Liver (tissue), 9 donors: ENCODE results near the gene THAP7. TPM values are rescaled to one million over a fixed set of nuclear protein-coding genes. Genes with fewer than 3 reads are reported as not detected.
"Not testable (repeated sequence)": the region's sequence is repeated elsewhere in the genome, so short reads cannot be mapped to it uniquely, and the experiment has no call there.

Experiments
- DNase-seq: peaks from one replicate; pipeline ENCODE4 v3.0.0-alpha.2; 2017; ENCODE audit warnings: low spot score
- H3K27ac ChIP-seq, 2 donors: one replicate each; pipeline ENCODE4 v1.7.0; 2013; ENCODE audit warnings: inconsistent platforms in 2 of 2, low read length in 2 of 2, control low read depth in 1 of 2, low read depth in 1 of 2, mild to moderate bottlenecking in 1 of 2
- H3K27me3 ChIP-seq, 4 donors: one replicate each; pipeline versions ENCODE4 v1.6.1 to v1.7.0; 2013; ENCODE audit warnings: low read length in 3 of 4, inconsistent platforms in 1 of 4, mild to moderate bottlenecking in 1 of 4, moderate library complexity in 1 of 4; ENCODE audit not compliant: control insufficient read depth in 4 of 4, insufficient read depth in 4 of 4
- H3K36me3 ChIP-seq, 4 donors: one replicate each; pipeline versions ENCODE4 v1.6.1 to v1.7.0; 2013; ENCODE audit warnings: low read length in 3 of 4, mild to moderate bottlenecking in 3 of 4, low read depth in 1 of 4, moderate library complexity in 1 of 4; ENCODE audit not compliant: control insufficient read depth in 4 of 4, insufficient read depth in 3 of 4
- H3K4me1 ChIP-seq, 4 donors: one replicate each; pipeline versions ENCODE4 v1.6.1 to v1.7.0; 2013; ENCODE audit warnings: low read length in 3 of 4, mild to moderate bottlenecking in 3 of 4, moderate library complexity in 1 of 4; ENCODE audit not compliant: control insufficient read depth in 4 of 4, insufficient read depth in 4 of 4
- H3K4me3 ChIP-seq, 3 donors: one replicate each; pipeline versions ENCODE4 v1.6.1 to v1.7.0; 2013; ENCODE audit warnings: low read length in 3 of 3, control low read depth in 1 of 3, low read depth in 1 of 3, mild to moderate bottlenecking in 1 of 3
- H3K9ac ChIP-seq, 2 donors: one replicate each; pipeline ENCODE4 v1.7.0; 2013; ENCODE audit warnings: low read length in 2 of 2, mild to moderate bottlenecking in 2 of 2, moderate library complexity in 2 of 2, control low read depth in 1 of 2, low read depth in 1 of 2
- H3K9me3 ChIP-seq, 4 donors: one replicate each; pipeline versions ENCODE4 v1.6.1 to v1.7.0; 2013; ENCODE audit warnings: low read length in 3 of 4; ENCODE audit not compliant: control insufficient read depth in 4 of 4
- EGR1 ChIP-seq, 2 donors: IDR thresholded peaks; 2 replicates each; pipeline ENCODE4 v1.6.1; 2016 to 2018; ENCODE audit warnings: antibody characterized with exemption in 2 of 2, low read depth in 2 of 2
- FOXA1 ChIP-seq: IDR thresholded peaks from 2 replicates; pipeline ENCODE4 v1.6.1; 2016; ENCODE audit warnings: antibody characterized with exemption
- FOXA2 ChIP-seq: IDR thresholded peaks from 2 replicates; pipeline ENCODE4 v1.6.1; 2016; ENCODE audit warnings: antibody characterized with exemption
- HNF4A ChIP-seq, 2 donors: conservative IDR thresholded peaks; 2 replicates each; pipeline ENCODE4 v1.6.1; 2016; ENCODE audit warnings: antibody characterized with exemption in 2 of 2, mild to moderate bottlenecking in 2 of 2
- JUND ChIP-seq, 2 donors: IDR thresholded peaks; 2 replicates each; pipeline ENCODE4 v1.6.1; 2016; ENCODE audit warnings: antibody characterized with exemption in 2 of 2
- NR2F2 ChIP-seq: IDR thresholded peaks from 2 replicates; pipeline ENCODE4 v1.6.1; 2016; ENCODE audit warnings: antibody characterized with exemption
- RAD21 ChIP-seq, 2 donors: IDR thresholded peaks; 2 replicates each; pipeline ENCODE4 v1.6.1; 2016; ENCODE audit warnings: antibody characterized with exemption in 2 of 2, mild to moderate bottlenecking in 2 of 2
- RXRA ChIP-seq, 2 donors: IDR thresholded peaks; 2 replicates each; pipeline ENCODE4 v1.6.1; 2017 to 2018; ENCODE audit warnings: antibody characterized with exemption in 2 of 2, mild to moderate bottlenecking in 1 of 2
- SP1 ChIP-seq: IDR thresholded peaks from 2 replicates; pipeline ENCODE4 v1.6.1; 2018; ENCODE audit warnings: antibody characterized with exemption, mild to moderate bottlenecking
- TAF1 ChIP-seq: conservative IDR thresholded peaks from 2 replicates; pipeline ENCODE4 v1.6.1; 2016; ENCODE audit warnings: antibody characterized with exemption, mild to moderate bottlenecking
- YY1 ChIP-seq: IDR thresholded peaks from 2 replicates; pipeline ENCODE4 v1.6.1; 2016; ENCODE audit warnings: antibody characterized with exemption, mild to moderate bottlenecking
- WGBS: extraction: QIAGEN DNeasy Blood & Tissue Kit; methylation state at CpG from one replicate; pipeline ENCODE4 v1.1.7; 2013; 5-methylcytosine and 5-hydroxymethylcytosine counted together
- polyA plus RNA-seq, 2 donors: library from polyadenylated mRNA; stranded (reverse) in 1 of 2; unstranded in 1 of 2; fragments of 200-250 nt in 1 of 2; fragments of >200 nt in 1 of 2; fragmentation: Nextera tagmentation in 1 of 2; extraction: Ambion mirVana in 1 of 2; gene quantifications; one replicate each; pipeline versions ENCODE4 v1.2.1 to v1.2.3, GENCODE V29; 2013 to 2015
- total RNA-seq, 2 donors: library from RNA; depleted of rRNA; stranded (reverse); fragments of >200 nt; gene quantifications; one replicate each; pipeline ENCODE4 v1.2.3, GENCODE V29; 2014
- TF ChIP-seq, protein P1 (sequence below): IDR thresholded peaks from 2 replicates; pipeline ENCODE4 v1.6.1; 2016; ENCODE audit warnings: antibody characterized with exemption
- TF ChIP-seq, protein P2 (sequence below): IDR thresholded peaks from 2 replicates; pipeline ENCODE4 v1.6.1; 2016; ENCODE audit warnings: antibody characterized with exemption, mild to moderate bottlenecking
- TF ChIP-seq, protein P3 (sequence below): IDR thresholded peaks from 2 replicates; pipeline ENCODE4 v1.6.1; 2016; ENCODE audit warnings: antibody characterized with exemption
- TF ChIP-seq, protein P4 (sequence below): IDR thresholded peaks from 2 replicates; pipeline ENCODE4 v1.6.1; 2016; ENCODE audit warnings: antibody characterized with exemption
- TF ChIP-seq, protein P5 (sequence below): fragments of 150-350 bp; IDR thresholded peaks from 2 replicates; pipeline ENCODE4 v1.5.1; 2017; ENCODE audit warnings: improper control_type of control experiment, low read depth, low read length; ENCODE audit not compliant: missing input control
- donor health status: healthy.
- donor health status: healthy.
- donor health status: healthy.
- donor health status: healthy.
- donor health status: healthy.

Gene THAP7
- total and polyA plus RNA-seq, 4 donors: 10.4 to 21.9 (median 19.4) TPM

DNA sequence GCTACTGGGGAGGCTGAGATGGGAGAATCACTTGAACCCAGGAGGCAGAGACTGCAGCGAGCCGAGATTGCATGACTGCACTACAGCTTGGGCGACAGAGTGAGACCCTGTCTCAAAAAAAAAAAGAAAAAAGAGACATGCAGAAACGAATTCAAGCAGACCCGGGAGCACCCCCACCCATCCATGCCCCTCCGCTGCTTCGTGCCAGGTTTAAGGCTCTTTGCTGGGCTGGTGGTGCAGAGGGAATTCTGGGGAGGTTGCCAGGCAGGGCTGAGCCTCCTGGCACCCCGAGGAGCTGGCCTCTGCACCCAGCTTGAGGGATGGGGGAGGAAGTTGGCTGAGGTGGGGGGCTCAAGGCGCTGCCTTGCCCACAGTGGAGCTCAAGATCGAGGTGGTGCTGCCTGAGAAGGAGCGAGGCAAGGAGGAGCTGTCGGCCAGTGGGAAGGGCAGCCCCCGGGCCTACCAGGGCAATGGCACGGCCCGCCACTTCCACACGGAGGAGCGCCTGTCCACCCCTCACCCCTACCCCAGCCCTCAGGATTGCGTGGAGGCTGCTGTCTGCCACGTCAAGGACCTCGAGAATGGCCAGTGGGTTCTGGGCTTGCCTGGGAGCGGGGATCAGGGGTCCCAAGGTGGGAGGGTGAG lies 28.9 kb downstream of the THAP7 start:
- peaks cover 0 to 4% (median 0%) of the 10 kb centered on the region in 4 donors for H3K4me1 ChIP-seq
- no peak overlapping the region for H3K9ac ChIP-seq
- 82% methylated on average over 21 of the region's 21 CpGs for WGBS
- H3K27ac ChIP-seq: no peak overlapping the region
- H3K36me3 ChIP-seq: no peaks in the 10 kb centered on the region
- no peak for DNase-seq
- H3K4me3 ChIP-seq: no peak overlapping the region
- H3K9me3 ChIP-seq: no peaks in the 10 kb centered on the region
- no peaks in the 10 kb centered on the region for H3K27me3 ChIP-seq
- TF ChIP-seq RAD21 (IDR thresholded peaks at IDR 0.05) (no peak), EGR1 (IDR thresholded peaks at IDR 0.05; ENCODE audit: low read depth in 2 of 2) (no peak), YY1 (no peak), SP1 (no peak), HNF4A (conservative IDR thresholded peaks at IDR 0.05) (no peak), FOXA1 (no peak), RXRA (IDR thresholded peaks at IDR 0.05) (no peak), NR2F2 (no peak)
- TF ChIP-seq, protein P1, sequence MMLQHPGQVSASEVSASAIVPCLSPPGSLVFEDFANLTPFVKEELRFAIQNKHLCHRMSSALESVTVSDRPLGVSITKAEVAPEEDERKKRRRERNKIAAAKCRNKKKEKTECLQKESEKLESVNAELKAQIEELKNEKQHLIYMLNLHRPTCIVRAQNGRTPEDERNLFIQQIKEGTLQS: no peak
- TF ChIP-seq, protein P2, sequence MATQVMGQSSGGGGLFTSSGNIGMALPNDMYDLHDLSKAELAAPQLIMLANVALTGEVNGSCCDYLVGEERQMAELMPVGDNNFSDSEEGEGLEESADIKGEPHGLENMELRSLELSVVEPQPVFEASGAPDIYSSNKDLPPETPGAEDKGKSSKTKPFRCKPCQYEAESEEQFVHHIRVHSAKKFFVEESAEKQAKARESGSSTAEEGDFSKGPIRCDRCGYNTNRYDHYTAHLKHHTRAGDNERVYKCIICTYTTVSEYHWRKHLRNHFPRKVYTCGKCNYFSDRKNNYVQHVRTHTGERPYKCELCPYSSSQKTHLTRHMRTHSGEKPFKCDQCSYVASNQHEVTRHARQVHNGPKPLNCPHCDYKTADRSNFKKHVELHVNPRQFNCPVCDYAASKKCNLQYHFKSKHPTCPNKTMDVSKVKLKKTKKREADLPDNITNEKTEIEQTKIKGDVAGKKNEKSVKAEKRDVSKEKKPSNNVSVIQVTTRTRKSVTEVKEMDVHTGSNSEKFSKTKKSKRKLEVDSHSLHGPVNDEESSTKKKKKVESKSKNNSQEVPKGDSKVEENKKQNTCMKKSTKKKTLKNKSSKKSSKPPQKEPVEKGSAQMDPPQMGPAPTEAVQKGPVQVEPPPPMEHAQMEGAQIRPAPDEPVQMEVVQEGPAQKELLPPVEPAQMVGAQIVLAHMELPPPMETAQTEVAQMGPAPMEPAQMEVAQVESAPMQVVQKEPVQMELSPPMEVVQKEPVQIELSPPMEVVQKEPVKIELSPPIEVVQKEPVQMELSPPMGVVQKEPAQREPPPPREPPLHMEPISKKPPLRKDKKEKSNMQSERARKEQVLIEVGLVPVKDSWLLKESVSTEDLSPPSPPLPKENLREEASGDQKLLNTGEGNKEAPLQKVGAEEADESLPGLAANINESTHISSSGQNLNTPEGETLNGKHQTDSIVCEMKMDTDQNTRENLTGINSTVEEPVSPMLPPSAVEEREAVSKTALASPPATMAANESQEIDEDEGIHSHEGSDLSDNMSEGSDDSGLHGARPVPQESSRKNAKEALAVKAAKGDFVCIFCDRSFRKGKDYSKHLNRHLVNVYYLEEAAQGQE: no peak
- TF ChIP-seq, protein P3, sequence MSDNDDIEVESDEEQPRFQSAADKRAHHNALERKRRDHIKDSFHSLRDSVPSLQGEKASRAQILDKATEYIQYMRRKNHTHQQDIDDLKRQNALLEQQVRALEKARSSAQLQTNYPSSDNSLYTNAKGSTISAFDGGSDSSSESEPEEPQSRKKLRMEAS: no peak

DNA sequence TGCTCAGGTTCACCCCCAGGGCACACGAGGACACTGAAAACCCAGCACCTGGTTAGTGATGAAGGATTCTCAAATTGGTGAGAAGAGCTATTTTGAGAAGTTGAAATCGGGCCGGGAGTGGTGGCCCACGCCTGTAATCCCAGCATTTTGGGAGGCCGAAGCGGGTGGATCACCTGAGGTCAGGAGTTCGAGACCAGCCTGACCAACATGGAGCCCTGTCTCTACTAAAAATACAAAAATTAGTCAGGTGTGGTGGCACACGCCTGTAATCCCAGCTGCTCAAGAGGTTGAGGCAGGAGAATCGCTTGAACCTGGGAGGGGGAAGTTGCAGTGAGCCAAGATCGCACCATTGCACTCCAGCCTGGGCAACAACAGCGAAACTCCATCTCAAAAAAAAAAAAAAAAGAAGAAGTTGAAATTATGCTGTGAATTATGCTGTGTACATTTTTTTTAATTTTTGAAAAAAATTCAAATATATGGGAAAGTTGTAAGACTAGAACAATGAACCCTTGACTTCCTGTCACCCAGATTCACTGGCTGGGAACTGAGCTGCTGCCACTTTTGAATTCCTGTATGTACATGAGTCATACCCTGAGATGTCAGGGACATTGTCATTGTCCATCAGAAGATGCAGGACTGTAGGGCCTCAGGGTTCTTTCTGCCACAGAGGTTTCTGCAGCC lies 29.8 kb downstream of the THAP7 start:
- DNase-seq, H3K27me3 ChIP-seq, H3K27ac ChIP-seq, H3K4me3 ChIP-seq, H3K36me3 ChIP-seq, H3K9me3 ChIP-seq, H3K4me1 ChIP-seq, H3K9ac ChIP-seq: not testable (repeated sequence)
- 88% methylated on average over 11 of the region's 11 CpGs for WGBS

DNA sequence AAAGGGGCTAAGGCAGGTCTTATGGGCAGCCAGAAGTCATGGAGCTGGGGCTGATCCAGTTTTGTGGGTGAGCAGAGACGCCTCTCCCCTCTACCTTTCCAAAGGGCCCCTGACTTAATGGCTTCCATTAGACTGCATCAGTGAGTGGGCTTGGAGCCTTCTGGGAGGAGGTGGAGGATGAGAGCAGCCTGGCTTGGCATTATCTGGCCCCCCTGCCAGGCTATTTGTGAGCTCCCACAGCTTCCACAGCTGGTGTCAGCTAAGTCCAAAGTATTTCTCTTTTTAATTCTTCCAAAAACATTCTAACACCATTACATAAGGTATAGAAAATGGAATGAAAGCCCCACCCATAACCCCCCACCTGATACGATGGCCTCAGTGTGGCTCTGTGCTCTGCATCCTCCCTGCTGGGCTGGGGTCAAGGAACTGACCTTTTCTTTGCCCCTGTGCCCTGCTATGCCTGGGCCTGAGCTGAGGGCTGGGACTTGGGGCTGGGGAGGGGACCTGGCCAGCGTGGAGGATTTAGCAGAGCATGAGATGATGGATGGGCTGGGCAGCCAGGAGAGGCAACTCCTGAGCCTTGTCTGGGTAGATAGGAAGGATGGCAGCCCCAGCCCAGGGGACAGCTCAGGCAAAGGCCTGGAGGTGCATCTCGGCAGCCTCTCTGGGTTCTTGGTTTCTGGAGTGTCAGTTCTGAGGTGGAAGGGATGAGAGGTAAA lies 30.8 kb downstream of the THAP7 start:
- Histone ChIP-seq H3K9ac (no peak overlapping the region), H3K27me3 (no peaks in the 10 kb centered on the region), H3K9me3 (no peaks in the 10 kb centered on the region), H3K27ac (no peak overlapping the region), H3K4me3 (no peak overlapping the region), H3K4me1 (peaks cover 0 to 4% (median 0%) of the 10 kb centered on the region in 4 donors), H3K36me3 (no peaks in the 10 kb centered on the region)
- no peak for DNase-seq
- WGBS: 88% methylated on average over 4 of the region's 4 CpGs
- TF ChIP-seq, protein P4, sequence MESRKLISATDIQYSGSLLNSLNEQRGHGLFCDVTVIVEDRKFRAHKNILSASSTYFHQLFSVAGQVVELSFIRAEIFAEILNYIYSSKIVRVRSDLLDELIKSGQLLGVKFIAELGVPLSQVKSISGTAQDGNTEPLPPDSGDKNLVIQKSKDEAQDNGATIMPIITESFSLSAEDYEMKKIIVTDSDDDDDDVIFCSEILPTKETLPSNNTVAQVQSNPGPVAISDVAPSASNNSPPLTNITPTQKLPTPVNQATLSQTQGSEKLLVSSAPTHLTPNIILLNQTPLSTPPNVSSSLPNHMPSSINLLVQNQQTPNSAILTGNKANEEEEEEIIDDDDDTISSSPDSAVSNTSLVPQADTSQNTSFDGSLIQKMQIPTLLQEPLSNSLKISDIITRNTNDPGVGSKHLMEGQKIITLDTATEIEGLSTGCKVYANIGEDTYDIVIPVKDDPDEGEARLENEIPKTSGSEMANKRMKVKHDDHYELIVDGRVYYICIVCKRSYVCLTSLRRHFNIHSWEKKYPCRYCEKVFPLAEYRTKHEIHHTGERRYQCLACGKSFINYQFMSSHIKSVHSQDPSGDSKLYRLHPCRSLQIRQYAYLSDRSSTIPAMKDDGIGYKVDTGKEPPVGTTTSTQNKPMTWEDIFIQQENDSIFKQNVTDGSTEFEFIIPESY: no peak
- no peak for TF ChIP-seq JUND (IDR thresholded peaks at IDR 0.05)
- TF ChIP-seq FOXA2: no peak
- no peak for TF ChIP-seq YY1
- no peak for TF ChIP-seq NR2F2
- no peak for TF ChIP-seq EGR1 (IDR thresholded peaks at IDR 0.05; ENCODE audit: low read depth in 2 of 2)
- TF ChIP-seq, protein P5, sequence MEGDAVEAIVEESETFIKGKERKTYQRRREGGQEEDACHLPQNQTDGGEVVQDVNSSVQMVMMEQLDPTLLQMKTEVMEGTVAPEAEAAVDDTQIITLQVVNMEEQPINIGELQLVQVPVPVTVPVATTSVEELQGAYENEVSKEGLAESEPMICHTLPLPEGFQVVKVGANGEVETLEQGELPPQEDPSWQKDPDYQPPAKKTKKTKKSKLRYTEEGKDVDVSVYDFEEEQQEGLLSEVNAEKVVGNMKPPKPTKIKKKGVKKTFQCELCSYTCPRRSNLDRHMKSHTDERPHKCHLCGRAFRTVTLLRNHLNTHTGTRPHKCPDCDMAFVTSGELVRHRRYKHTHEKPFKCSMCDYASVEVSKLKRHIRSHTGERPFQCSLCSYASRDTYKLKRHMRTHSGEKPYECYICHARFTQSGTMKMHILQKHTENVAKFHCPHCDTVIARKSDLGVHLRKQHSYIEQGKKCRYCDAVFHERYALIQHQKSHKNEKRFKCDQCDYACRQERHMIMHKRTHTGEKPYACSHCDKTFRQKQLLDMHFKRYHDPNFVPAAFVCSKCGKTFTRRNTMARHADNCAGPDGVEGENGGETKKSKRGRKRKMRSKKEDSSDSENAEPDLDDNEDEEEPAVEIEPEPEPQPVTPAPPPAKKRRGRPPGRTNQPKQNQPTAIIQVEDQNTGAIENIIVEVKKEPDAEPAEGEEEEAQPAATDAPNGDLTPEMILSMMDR: no peak
- no peak for TF ChIP-seq TAF1
- TF ChIP-seq, protein P3: no peak
- TF ChIP-seq RAD21 (IDR thresholded peaks at IDR 0.05): no peak
